Right renal pelvis (tissue), 4 donors: ENCODE data around the gene CTSD. TPM values are rescaled to one million over a fixed set of nuclear protein-coding genes. Genes with fewer than 3 reads are reported as not detected.
A peak's percentile ranks its signal among the peaks of the same experiment; 100 is the strongest.

Experiments used
- DNase-seq, 4 donors: peaks; one replicate each; pipeline ENCODE4 v3.0.0-alpha.2; 2013; ENCODE audit warnings: low read depth in 4 of 4, low spot score in 3 of 4, missing footprints in 1 of 4
- polyA plus RNA-seq, 4 donors: library from polyadenylated mRNA; unstranded; fragments of 120-200 nt; gene quantifications; one replicate each; pipeline ENCODE4 v1.2.1, GENCODE V29; 2013; ENCODE audit not compliant: insufficient read length in 4 of 4

The CTSD gene
- polyA plus RNA-seq, 4 donors: 226 to 306 (median 234) TPM

DNA sequence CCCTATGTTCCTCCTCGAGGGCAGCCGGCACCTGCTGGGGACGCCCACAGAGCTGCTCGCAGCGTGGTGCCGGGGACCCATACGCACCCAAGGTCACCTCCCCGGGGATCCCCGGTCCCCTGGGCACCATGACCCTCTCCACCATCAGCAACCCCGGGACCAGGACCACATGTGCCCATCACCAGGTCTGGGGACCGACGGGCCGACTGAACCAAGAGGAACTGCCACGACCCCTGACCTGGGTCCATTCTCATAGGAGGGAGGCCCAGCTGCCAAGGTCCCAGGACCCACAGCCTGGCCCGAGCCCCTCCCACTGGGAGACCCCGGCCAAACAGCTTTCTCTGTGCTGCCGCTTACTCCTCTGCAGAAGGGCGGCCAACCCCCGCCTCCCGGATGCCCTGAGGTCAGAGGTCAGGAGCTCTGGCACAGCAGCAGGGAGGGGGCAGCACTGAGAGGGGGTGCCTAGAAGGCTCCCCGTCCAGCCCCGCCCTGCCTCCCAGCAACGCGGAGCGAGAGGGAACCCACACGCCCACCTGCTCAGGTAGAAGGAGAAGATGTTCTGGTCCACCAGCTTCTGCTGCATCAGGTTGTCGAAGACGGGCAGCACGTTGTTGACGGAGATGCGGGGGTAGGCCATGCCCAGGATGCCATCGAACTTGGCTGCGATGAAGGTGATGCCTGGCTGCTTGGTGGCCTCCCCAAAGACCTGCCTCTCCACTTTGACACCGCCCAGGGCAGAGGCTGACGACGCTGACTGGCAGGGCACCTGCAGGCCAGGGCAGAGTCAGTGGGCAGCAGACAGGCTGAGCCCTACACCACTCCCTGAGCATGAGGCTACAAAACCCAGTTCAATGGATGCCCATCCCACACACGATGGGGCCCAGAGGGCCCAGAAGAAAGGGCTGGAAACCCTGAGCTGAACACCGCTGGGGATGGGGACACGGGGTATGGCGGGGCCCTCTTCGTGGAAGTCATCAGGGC, 6.6 kb downstream of the CTSD start:
- no peak for DNase-seq

DNA sequence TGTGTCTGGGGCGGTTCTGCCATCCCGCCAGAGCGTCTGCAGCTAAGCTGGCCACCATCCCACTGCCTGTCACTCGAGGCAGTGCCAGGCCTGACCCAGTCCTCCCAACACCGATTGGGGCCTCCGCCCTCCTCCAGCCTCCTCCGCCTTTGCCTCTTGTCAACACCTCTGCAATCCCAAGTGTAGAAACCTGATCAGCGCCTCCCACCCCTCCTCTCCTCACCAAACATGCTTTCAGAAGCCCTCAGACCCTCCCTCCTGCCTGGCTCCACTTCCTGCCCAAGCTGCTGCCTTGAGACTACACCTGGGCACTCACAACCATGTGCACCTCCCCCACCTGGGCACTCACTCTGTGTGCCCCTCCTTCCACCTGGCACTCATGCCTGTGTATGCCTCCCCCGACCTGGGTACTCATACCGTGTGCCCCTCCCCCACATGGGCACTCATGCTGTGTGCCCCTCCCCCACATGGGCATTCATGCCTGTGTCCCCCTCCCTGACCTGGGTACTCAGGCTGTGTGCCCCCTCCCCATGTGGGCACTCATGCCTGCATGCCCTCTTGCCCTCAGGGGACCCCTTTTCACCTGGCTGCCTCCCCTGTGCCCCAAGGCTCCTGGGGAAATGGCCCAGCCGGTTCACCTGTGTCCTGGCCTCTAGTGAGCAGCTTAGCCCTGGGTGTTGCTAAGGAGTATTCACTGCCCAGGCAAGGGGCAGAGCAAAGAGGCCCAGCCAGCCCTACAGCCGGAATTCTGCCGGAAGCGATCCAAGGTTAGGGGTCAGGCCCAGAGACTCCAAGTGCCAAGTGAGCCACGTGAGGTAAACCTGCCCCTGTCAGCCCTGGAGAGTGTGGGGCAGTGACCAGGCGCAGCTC, 7.8 kb downstream of the CTSD start:
- peak in 1 of 4 donors; percentile 42 for DNase-seq

DNA sequence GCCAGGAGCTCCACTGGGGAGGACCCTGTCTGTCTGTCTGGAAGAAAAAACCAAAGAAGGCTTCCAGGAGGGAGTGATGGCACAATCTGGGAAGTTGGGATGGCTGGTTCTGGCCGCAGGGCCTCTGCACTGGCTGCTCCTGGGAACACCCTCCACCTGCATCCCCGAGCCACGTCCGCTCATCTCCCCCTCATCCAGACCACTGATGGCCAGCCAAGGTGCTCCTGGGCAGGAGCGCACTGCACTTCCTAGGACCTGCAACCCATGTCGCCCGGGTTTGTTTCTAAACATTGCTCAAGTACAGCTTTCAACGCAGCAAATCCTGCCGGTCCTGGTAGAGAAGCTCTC, 8.4 kb downstream of the CTSD start:
- no peak for DNase-seq

DNA sequence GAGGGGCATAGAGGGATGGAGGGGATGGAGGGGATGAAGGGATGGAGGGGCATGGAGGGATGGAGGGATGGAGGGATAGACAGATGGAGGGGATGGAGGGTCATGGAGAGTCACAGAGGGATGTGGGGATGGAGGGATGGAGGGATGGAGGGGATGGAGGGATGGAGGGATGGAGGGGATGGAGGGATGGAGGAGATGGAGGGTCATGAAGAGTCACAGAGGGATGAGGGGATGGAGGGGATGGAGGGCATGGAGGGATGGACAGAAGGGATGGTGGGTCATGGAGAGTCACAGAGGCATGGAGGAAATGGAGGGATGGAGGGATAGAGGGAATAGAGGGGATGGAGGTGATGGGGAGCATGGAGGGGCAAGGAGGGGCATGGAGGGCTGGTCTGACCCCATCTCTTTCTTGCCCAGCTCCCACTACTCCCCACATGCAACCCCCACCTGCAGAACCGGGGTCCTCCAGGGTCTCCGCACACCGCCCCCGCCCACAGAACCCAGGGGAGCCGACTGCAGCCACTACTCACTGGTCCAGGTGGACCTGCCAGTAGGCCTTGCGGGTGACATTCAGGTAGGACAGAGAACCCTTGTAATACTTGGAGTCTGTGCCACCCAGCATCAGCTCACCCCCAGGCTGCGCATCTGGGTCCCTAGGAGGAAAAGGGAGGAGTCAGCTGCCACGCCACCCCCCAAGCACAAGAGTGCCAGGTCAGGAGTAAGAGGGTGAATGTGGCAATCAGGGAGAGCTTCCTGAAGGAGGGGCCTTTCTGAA, 9.2 kb downstream of the CTSD start:
- DNase-seq: no peak

DNA sequence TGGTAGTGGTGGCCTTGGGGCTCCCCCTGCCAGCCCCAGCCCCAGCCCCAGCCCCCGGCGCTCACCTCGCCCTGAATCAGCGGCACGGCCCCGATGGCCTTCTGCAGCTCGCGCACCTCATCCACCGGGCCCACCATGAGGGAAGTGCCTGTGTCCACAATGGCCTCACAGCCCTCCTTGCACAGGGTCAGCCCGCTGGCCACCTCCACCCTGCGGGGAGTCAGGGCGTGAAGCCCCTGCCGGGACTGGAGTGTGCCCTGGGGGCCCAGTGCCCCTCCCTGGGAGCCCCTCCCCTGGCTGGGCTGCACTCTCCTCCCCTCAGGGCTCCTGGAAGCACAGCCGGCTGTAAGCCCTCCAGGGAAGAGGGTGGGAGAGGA, 9.8 kb downstream of the CTSD start:
- no peak for DNase-seq

DNA sequence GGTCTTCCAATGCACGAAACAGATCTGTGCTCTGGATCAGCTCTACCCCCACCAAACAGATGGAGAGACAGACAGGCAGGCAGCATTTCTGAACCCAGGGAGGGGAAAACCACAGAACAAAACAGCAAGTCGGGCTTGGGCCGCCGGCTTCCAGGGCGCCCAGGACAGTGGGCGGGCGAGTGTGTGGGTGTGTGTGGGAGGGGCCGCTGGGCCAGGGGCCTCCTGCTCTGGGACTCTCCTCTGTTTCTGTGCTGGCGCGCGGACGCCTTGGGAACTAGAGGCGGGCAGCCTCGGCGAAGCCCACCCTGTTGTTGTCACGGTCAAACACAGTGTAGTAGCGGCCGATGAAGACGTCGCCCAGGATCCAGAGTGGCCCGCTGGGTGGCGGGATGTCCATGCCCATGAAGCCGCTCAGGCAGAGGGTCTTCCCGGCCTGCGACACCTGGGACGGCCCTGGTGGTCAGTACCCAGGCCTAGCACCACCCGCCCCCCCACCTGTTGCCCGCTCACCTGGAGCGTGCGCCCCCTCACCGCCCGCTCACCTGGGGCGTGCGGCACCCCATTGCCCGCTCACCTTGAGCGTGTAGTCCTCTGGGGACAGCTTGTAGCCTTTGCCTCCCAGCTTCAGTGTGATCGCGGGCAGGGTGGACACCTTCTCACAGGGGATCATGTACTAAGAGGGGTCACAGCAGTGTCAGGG, 10.3 kb downstream of the CTSD start:
- no peak for DNase-seq

DNA sequence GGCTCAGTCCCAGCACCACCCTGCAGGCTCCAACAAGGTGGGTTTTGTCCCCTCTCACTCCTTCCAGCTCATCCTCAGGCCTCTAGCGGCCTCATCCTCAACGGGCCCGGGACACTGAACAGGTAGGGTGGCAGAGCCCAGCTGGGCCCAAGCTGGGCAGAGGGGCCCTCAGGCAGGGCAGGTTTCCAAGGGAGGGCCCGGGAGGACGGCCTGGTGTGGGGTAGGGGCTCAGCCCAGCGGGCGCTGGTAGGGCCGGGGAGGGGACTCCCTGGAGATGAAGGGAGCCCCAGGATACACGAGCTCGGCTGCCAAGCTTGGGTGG, 10.9 kb downstream of the CTSD start:
- no peak for DNase-seq

DNA sequence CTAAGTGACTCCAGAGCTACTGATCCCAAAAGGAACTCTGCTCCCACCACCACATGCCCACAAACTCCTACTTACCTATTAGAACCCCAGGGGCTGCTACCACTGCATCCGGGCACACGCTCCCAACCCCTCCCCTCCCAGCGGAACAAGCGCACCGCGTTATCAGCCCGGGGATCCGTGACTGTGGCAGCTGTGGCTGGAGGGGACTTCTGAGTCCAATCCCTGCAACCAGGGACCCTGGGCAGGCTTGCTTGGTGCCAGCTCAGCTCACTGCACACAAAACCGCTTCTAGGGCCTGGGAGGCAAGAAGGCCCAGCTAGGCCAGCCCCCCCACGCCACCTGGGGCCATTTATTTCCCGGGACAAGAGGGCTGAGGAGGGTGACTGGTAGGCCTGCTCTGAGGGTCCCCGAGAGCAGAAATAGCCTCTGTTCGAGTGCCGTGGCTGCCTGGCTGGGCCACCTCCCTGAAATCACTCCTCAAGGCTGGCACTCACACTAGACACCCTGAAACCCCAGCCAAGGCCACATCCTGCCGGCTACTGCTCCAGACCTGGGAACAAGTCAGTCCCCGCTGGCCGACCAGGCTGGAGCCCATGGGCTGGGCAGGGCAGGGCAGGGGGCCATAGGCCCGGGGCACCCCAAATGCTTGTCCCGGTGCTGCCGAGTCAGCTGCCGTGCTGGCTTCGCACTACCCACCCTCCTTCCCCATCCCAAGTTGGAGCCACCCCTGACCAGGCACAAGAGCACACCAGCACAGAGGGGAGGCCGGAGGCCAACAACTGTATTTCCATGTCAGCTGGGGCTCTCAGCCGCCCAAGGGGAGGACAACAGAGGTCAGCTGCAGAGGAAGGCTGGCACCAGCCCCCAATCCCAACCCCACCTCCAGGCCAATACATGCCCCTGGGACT, 11.5 kb downstream of the CTSD start:
- no peak for DNase-seq

DNA sequence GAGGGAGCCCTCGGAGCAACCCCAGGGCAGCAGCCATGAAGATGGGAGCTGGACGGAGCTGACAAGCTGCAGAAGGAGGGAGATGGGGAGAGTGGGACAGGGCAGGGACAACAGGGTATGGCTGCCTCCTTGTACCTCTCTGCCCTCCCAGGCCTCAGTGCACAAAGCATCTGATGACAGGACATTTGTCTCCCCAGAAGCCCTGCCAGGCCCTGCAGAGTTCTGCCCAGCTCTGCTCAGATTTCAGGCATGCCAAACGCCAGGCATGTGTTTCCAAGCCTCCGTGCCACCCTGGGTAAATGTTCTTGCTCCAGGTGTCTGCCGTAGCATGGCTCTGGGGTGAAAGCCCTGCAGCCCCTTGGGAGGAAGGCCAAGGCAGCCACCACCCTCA, 12.2 kb downstream of the CTSD start:
- no peak for DNase-seq

DNA sequence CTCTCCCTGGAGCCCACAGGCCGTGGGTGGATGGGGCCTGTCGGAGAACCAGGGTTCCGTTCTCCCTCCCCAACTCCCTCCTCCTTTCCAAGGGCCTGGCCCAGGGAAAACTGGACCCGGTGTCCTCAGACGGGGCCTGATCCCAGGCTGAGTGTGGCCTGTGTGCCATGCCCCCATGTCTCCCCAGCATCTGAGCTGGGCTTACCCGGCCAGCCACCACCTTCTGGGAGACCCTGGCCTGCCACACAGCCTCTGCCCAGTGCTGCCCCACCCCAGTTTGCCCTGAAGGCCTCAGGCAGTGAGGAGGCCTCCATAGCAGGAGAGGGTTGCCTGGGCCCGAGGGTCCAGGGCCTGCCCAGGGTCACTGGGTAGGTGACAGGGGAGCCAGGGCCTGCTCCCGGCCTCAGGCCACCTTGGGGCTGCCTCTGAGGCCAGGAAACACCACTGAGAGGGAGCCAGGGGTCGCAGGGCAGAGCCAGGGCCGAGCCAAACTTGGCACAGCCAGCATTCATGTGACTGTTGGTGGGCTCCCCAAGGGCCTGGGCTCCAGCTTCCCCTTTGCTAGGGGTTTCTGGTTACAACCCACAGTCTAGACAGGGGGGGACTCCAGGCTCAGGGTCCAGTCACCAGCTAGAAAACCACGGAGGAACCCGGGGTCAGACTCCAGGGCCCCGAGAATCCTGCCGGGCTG, 12.7 kb downstream of the CTSD start:
- DNase-seq: no peak

DNA sequence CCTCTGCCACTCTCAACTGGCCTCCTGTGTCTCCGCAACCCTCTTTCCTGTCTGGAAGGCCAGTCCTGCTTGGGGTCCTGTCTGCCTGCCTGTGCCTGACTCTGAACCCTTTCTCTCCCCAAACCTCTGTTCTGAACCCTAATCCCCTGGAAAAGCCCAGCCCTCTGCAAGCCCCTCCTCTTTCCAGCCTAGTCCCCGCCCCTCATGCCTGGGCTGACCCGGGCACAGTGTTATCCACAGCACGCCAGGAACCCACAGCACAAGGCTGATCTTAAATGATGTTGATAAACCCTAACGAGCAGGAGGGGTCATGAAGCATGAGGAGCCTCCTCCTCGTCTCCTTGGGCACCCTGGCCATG, 13.3 kb downstream of the CTSD start, which contains the start of gene IFITM10:
Gene IFITM10 (minus strand): TSS at position 115 of the 359 bp plus-strand sequence. CDS start 153 bp downstream, outside the sequence.
- DNase-seq: no peak

DNA sequence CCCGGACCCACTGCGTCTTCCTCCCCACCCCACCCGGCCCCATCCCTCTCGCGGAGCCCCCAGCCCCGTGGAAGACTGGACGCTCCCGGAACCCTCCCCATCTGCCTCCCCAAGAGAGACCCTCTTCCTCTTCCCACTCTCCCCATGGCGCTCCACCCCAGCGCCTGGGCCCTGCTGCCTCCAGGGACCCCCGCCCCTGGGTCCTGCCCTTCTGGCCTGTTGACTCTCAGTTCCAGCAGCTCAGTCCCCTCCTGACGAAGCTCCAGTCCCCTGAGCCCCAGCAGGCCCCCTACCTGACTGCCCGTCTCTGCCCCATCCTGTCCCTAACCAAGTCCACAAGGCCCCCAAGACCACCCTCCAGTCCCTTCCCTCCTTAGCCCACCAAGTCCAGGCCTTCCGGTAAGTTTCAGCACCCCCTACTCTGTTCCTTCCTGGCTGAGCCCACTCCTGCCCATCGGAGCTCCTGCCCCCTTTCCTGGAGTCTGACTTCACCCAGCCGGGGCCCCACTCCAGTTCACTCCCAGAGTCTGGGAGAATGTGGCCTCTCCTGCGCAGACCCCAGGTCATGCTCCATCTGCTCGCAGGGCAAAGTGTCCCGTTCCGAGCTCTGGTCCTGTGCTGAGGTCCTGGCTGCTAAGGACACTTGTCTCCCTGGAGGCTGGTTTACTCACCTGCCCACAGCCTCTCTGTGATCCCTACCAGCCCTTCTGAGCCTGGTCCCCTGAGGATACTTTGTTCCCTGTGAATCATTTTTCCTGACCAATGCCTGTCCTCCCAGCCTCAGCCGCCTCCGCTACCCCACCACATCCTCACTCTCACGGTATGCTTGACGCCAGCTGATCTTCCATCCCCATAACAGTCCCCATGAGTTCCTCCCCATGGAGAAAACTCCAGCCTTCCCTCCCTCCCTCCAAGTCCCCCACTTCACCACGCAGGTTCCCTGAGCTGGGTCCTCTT, 14.1 kb downstream of the CTSD start:
- DNase-seq: no peak

DNA sequence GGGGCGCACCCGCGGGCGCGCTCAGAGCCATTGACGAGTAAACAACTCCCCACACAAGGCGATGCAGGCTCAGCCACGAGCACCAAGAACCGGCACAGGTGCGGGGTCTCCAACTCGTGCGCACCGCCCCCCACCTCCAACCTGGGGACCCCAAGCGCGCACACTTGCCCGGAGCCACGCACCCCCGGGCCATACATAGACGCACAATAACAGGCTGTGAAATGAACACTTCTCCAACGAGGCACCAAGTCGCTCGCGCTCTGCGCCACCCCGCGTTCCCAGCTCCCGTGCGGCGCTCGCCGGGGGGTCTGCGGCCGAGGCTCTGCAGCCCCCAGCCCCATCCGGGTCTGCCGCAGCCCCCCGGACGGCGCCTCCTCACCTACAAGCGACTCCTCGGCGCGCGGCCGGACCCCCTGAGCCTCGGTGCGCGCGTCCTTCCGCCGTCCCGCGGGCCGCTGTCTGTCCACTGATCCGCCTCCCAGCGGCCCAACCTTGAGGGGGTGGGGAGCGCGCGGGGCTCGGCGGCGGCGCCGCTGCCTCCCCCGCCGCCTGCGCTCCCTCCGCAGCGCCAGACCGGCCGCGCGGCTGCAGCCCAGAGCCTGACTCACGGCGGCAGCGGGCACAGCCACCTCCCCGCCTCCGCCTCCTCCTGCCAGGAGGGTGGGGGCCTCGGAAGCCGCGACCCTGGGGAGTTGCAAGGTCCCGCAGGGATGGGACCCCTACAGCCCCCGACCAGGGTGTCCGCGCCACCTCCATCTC, 14.9 kb downstream of the CTSD start:
- no peak for DNase-seq

DNA sequence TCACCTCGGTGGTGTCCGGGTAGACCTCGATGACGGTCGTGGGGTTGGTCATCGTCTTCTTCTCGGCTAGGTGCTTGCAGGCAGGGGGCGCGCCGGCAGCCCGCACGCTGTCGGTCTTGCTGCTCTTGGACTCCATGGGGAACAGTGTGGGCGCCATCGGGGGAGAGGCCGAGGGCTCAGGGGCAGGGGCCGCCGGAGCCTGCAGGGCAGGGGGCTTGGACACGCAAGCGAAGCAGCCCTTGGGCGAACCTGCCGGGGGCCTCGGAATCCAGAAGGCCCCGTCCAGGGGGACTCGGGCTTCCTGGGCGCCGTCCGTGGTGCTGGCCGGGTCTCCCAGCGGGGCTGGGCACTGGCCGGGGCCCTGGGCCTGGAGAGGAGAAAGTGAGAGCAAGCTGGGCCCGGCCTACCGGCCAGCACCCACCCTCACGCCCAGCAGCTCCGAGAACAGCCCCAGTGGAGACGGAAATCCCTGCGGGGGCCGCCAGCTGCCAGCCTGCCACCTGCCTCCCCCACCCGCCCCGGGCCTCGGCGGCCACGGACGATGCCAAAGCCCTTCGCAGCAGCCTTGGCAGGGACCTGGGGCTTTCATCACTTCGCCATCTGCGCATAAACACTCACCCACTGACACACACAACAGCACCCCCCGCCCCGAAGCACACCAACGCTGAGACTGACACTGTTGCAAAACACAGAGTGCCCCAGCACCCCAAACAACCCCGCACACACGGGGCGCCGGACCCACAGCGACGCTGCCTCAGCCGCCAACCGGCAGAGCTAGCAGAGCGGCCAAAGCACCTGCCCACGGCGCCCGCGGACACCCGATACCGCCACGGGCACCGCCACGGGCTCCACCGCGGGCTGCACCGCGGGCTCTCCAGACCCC, 15.7 kb downstream of the CTSD start:
- DNase-seq: no peak

DNA sequence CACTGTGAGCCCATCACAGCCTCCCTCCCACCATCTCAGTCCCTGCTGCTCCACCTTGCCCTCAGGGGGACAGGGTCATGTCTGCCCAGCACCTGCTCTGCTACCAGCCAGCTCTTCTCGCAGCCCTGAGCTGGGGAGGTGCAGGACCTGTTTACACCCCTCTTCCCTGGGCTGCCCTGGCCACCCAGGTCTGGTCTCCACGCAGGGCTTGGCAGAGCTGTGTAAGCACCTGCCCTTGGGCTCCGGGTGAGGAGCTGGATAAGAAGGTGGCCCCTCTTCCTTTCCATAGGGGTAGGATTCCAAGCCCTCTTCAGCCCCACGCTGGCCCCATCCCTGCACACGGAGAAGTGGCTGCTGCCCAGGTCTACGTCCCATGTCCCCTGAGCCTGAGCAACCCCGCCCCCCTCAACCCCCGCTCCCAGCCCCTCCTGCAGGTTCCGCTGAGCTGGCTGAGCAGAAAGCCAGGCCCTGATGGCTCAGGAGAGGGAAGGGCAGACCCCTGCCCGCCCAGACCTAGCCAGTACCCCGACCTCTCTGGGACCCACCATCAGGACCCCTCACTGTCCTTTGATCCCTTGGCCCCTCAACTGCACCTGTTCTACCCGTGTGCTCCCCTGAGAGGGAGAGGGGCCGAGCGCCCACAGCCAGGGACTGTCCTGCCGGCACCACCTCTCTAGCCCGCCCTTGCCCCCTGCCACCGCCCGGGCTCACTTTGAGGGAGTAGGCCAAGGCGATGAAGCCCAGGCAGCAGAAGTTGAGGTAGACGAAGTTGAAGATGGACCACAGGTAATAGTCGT, 16.6 kb downstream of the CTSD start:
- DNase-seq: no peak
